A172 (cell line): ENCODE results near the gene MORN1. TPM values are rescaled to one million over a fixed set of nuclear protein-coding genes. Genes with fewer than 3 reads are reported as not detected.

Experiments used
- DNase-seq: peaks from one replicate; pipeline ENCODE4 v3.0.0-alpha.2; 2015; ENCODE audit warnings: low spot score
- total RNA-seq: library from RNA; depleted of rRNA; stranded (reverse); fragments of >200 nt; shearing (Covaris generic); gene quantifications from 2 replicates; pipeline ENCODE4 v1.2.3, GENCODE V29; 2014

The MORN1 gene
- total RNA-seq, 1 experiment from 2014 or later, result 5.1 TPM

DNA sequence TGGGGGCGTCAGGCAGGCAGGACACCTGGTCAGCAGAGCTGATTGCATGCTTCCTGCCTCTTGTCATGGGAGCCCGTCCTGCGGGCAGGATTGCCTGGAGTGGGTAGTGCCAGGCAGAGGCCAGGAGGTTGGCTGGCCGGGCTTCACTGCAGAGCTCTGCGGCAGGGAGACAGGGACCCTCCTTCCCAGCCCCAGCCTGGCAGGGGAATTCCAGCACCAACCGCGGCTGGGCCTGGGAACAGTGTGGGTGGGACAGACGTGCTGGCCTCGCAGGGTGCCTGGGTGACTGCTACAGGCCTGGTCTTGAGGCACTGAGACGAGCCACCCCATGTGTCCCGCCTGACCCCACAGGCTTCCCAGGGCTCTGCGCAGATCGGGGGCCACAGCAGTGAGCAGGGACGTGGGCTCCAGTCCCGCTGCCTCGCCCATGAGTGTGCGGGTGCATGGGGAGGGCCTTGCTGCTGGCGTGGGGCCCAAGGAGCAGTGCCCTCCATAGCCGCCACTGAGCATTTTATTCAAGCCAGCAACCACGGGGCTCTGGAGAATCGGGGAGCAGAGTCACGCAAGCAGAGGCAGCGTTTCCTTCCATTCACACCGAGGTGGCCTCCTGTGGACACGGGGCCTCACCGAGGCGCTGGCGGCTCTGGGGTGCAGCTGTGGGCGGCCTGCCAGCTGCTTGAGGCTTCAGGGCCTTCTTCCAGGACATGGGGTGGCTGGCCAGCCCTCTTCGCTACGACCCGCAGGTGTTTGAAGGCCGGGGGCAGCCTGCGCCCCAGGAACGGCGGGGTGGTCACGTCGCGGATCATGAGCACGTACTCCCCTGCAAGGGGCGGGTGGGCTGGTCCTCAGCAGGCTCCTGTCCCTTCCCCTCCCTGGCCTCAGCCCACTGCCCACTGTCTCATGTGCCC lies 70.3 kb downstream of the MORN1 start:
- DNase-seq, result no peak

DNA sequence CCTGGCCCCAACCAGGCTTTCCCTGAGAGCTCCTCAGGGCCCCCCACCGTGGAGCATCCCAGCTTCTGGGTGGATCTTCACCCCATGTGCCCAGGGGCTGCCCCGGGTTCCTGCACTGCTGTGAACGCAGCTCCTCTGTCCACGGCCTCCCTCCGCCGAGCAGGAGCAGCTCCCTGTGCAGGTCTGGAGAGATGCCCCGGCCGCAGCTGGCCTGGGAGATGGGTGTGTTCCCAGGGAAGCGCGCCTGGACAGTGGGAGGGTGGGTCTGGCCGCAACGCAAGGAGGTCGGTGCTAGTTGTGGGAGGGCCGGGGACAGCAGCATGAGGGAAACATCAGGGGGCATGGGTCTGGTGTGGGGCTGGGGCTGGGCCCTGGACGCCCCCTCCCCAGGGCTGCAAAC lies 71.3 kb downstream of the MORN1 start:
- DNase-seq, result no peak

DNA sequence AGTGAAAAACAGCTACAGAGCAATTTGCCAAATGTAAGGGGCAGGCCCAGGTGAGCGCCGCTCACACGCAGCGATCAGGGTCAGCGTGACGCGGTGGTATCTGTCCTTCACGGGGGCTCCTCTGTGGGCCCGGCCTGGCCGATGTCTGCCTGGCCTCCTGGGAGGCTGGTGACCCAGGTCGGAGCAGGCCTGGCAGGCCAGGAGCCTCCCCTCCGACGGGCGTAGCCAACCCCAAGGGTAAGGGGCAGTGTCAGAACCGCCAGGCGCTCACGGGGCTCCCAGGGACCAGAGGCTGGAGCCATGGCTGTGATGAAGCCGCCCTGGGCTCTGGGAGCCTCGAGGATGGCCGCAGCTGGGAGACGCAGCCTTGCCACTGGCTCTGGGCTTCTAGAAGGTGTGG lies 72.1 kb downstream of the MORN1 start:
- DNase-seq, result no peak

DNA sequence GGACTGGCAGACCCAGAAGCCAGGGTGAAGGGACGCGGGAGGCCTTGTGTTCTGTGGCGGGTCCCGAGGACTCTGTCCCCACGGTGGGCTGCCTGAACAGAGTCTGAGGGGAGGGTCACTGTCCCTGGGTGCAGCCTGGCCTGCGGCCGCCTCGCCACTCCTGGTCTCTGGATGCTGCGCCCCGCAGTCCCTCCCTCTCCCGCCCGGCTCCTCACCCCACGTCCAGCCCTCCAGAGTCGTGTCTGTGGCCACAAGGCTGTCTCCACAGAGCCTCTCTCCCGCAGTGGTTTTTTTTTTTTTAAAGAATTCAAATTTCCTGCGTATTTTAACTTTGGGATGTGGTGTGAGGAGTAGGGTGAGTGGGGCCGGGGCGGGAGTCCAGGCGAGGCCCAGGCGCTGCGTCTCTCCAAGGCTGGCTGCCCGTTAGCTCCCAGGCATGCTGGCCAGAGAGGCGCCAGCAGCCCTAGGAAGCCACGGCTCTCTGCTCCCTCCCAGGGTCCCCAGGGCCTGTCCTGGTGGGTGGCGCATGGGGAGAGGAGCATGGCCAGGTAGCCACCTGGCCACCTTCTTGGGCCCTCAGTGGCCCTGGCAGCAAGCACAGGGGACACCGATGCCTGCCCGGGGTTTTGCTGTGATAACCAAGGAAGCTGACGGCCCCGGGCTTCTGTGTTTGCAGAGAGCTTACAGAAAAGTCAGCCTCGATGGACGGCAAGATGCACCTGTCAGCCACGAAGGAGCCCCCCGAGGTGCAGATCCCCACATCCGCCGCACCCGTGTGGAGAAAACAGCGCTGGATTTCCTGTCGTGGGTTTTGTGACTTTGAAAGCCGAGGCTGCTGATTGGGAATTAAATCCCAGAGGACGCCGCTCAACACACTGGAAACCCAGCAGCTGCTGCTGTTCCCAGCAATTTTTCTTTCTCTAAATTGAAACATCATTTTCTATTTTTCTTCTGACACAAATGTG lies 72.8 kb downstream of the MORN1 start:
- no peak for DNase-seq

DNA sequence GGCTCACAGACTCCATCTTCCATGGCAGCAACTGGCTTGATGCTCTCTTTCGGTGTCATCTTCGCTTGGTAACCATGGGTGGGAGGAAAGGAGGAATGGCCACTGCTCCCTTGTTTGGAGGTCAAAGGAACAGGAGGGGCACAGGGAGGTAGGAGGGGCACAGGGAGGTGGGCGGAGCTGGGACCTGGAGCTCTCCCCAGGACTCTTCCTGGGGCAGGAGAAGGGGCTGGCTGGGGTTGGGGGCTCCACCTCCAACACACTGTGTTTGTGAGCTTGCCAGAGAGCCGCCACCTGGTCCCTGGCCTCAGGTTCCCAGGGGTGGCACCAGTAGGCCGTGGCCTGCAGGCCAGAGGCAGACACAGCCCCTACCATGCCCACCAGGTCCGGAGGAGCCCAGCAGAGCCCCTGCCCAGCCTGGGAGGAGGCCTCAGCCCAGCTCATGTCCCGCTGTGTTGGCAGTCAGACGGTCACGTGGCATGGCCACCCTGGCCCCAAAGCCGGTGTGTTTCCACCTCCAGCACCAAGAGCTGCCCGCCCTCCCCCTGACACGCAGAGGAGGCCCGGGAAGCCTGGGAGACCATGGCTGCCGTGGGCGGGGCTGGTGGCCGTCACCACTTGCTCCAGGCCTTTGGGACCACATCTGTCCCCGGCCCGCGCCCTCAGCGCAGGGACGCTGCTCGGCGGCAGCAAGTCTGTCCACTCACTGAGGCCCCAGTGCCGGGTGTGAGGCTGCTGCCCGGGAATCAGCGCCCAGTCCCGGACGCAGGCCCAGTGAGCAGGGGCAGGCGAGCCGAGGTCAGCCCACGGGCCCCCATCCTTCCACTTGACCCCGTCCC lies 73.9 kb downstream of the MORN1 start:
- no peak for DNase-seq

DNA sequence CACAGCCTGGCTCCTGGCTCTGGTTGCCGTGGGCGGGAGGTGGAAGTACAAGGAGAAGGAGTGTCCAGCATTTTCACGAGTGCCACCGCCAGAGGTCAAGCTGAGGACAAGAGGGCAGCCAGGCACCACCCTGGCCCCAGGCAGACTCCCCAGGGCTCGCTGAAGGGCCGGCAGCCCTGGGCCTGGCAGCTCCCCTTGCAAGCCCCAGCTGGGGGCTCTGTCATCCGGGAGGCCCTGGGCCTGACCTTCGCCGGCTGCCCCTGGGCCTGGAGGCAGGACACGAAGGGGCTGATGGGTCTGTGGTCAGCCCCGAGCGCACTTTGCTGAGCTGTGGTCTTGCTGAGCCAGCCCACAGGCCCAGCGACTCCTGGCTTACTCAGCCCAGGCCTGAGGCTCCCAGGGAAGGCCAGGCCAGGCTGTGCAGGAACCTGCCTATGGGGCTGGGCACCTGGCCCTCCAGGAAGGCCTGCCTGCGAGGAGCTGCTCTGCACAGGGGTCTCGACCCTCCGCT lies 74.8 kb downstream of the MORN1 start:
- no peak for DNase-seq

DNA sequence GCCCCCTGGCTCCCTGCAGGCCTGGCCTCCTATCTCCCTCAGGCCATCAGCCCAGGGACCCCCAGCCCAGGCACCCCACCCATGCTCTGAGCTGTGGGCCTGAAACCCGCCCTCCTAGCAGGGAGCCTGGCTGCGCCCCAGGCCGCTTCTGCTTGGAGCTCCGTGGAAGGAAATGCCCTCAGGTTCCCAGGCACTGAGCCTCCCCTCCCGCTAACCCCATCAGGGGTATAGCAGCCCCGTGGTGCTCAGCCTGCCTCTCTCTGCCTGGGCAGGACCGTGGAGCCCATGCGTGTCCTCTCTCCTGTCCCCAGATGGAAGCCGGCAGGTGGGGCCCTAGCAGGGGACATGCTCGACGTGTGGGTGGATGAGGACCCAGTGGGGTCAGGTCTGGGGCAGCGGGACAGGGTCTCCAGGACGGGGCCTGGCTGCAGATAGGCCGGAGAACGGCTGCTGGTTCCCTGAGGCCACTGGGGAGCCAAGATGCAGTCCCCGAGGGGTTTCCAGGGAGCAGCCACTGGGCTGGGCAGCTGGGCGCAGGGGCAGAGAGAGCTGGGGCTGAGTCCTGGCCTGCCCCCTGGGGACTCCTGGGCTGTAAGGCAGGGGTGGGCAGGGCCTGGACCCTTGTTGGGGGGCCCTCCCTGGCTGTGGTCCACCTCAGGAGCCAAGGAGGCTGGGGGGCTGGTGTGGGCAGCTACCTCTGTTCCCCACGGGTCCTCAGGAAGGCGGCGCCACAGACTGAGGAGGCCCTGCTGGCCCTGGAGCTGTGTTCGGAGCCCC lies 75.5 kb downstream of the MORN1 start:
- no peak for DNase-seq

DNA sequence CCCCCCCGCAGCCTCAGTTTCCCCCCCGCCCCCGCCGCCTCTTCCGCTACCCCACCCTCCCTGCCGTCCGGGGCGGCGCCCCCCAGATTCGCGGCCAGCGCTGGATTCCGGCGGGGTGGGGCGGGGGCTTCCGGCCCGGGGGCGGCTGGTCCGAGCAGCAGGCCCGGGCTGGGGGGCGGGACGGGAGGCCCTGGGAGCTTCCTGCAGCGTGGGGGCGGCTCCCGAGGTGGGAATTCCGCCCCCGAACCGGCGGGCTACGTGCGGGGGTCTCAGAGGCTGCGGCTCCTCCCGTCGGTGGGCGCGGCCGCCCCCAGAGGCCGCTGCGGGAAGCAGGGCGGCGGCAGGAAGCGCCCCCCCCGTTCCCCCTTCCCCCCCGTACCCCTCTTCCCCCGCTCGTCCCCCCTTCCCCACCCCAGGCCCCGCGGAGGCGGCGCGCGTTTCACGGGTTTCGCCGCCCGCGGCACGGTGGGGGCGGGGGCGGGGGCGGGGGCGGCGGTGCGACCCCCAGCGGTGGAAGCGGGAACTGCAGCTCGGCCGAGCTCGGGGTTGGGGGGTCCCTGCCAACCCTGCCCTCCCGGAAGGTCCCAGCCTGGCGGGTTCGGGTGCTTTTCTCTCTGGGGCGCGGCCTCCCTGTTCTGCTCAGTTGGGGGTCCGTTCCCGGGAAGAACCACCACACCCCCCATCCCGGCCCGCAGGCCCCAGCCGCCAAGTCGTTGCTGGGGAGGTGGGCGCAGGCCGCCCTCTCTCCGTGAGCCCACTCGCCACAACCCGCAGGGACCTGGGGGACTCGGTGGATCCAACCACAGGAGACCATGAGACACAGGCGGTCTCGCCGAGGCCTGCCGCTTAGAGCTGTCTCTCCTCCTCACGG lies 76.3 kb downstream of the MORN1 start:
- no peak for DNase-seq

DNA sequence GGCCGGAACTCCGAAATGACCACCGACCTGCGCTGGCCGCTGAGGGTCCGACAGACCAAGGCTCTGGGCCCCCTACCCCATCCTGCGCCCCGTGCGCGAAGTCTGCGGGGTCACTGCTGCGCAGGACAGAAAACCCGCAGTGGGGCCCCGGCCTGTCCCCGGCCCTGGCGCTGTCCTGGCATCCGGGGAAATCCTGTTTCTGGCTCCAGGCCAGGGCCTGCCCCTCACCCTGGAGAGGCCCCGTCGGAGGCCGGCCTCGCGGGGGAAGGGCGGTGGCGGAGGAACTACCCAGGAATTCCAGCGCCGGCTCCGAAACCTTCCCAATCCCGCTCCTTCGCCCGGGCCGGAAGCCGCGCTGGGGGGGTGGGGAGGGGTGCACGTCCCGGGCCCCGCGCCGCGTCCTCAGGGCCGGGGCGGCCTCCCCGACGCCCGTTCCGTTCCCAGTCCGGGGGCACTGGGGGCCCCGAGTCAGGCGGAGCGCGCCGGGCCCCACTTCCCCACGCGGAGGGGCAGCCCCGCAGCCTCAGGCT lies 77.0 kb downstream of the MORN1 start:
- peak; percentile 26 for DNase-seq

DNA sequence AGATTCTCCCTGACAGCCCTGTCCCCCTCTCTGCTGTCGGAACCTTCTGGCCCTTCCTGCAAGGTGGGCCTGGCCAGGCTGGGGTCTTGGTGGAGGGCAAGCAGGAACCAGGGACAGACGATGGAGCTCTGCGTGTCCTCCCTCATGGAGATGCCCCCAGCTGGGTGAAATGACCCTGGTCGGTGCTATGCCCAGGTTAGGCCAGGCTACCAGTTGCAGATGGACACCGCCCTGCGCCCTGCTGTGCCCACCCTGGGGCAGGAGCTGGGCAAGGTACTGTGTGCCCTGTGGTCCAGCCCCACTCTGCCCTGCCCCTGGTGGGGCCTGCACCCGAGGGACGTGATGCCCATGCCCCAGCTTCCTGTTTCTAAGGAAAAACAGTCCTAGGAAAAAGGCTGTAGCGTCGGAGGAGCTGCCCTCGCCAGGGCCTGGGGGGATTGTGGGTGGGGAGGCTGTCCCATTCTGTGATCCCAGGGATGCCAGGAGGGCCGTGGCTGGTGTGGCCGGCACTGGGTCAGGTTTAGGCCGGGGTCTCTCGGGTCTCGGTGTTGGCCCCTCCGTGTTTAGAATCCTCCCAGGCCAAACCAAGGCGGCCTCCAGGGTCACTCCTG lies 77.6 kb downstream of the MORN1 start:
- no peak for DNase-seq

DNA sequence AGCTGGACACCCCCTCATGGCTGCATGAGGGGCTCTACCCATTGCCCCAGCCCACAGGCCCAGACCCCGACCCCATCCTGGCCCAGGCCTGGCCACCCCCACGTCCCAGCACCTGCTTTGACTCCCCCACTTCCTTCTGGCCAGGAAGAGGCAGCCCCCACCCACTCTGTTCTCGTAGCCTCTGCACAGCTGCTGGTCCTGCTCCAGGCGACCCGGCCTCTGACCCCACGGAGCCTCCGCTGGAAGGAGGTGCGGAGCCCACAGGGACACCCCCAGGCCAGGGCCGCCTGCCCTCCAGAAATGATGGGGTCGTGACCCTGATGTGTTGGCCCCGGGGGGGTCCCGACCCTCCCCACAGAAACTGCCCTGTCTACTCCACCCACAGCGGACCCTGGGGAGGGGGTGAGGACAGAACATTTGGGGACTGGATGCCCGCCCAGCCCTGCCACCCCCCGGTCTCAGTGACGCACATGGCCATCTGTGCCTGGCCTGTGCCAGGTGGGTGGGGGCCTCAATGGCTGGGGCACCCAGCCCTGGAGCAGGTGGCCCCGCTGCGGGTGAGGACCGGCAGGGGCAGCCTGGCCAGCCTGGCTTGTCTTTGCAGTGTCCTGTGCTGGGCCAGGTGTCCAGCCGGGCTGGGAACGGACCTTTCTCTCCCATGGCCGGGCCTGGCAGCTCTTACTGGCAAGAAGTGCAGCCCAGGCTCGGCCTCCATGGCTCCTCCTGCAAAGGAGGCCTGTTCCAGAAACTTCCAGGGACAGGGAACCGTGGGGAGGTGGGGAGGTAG lies 78.6 kb downstream of the MORN1 start:
- no peak for DNase-seq

DNA sequence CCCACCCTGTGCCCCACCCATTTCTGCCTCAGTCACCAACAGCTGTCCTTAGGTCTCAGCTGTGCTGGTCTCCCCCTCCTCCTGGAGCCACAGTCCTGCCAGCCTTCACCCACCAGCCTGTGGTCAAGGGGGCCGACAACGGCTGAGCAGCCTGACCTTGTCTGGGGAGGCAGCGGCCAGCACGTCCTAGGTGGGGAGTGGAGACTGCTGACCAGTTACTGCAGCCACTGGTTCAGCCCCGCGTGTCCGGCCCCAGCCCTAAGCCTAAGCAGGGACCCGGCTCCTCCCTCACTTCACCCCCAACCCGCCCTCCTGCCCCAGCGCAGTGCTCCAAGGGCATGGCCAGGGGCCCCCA lies 79.2 kb downstream of the MORN1 start:
- no peak for DNase-seq

DNA sequence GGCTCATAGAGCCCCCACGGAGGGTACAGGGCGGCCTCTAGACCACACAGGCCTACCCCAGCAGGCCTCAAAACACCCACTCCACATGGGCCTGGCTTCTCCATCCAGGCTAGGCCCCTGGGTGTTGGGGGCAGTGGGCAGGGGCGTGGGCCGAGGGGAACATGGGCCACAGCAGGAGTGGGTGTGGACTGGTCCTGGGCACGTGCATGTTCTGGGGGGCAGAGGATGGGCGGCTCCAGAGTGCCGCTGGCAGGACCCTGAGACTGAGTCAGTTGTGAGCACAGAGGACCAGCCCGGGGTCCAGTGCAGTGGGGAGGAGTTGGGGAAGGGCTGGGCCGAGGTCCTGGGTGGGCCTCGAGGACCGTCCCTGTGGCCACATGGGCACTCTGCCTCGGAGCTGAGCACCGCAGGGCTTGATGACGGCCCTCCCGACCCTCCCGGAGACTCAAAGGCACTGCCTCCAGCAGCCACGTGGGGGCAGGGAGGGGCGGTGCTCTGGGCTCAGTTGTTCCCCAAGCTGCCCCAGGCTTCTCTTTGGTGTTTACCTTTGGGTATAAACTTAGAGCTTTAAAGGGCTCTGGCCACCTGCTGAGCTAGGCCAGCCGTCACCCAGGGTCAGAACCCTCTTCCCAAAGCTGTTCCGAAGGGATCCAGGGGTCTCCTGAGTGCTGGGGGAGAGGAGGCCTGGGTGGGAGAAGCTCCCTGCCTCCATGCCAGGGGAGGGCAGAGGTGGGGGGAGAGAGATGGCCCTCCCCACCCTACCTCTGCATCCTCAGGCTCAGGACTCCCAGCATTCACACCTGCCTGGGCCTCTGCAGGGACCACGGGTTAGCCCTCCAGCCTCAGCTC lies 79.9 kb downstream of the MORN1 start:
- no peak for DNase-seq

DNA sequence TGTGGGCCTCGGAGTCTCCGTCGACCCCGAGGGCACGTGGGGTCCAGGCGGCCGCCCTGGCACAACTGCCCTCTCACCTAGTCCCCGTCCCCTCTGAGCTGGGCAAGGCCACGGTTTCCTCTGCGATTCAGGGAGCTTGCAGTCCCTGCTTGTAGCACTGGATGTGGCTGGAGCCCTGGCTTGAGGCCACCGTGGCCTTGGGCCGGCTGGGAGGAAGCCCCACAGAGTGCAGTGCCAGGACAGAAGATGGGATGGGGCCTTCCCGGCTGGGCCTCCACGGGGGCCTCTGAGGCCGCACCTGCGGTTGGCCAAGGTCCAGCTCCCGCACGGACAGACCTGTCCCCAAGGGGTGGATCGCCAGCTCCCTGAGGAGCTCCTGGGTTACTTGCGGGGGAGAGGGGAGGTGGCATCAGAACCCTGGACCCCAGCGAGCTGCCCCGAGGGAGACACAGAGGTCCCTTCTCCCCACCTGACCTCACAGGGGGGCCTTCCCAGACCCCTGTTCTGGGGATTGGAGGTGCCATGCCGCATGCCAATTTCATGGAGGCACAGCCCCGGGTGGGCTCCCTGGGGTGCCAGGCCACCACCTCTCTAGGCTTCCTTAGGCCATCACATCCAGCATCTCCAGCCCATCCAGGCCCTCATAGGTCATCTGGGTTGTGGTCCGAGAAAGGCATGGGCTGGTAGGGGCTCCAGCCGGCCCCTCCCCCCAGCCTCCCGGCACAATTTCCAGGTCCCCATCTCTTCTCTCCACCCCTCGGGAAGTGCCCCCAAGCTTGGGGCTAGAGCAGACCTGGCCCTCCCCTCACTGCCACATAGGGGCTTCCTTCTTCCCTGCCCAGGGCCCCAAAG lies 80.8 kb downstream of the MORN1 start:
- DNase-seq, result no peak

DNA sequence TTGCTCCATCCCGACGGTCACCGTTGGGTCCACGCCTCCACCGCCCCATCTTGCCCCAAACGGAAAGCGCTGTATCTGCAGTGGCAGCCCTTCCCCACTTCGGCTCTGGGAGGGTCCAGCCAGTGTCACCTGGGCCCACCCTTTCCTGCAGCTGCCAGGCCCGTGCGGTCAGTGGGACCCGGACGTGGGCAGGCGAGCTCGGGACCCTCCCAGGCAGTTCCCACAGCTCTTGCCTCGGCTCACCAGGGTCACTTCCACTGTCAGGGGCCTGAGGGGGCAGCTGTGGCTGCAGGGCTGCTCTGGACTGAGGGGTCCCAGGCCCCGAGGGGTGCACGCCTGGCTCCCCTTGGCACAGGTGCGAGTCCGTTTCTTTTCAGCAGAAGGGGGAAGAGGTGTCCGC lies 82.5 kb downstream of the MORN1 start:
- DNase-seq, result no peak

DNA sequence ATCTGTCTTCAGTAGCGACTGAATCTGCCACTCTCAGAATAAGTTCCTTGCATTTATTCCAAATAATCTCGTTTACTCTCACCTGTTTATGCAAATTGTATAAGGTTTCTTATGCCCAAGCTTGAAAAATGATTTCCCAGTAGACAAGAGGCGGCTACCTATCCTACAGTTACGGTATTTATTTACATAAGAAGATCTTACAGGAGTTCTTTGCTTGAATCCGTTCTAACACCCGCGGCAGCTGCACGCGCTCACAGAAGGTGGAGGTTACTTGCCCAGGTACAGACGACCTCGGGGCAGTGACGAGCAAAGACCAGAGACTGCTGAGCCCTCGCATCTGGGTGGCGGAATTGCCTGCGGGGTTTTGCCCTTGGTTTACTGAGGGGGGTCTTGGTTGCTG lies 83.4 kb downstream of the MORN1 start:
- DNase-seq, result no peak
